ENCODE results near the gene MEX3B.

GRCh38 chr15:82031871-82032270 is 13.9 kb downstream of the MEX3B start:
- TF ChIP-seq CTCF (IDR thresholded peaks at IDR 0.05; ENCODE audit: insufficient read depth, low read depth, low read length) (no peak), EZH2 (IDR thresholded peaks at IDR 0.05; ENCODE audit: insufficient read depth, low read length) (no peak)

All from astrocyte (in vitro differentiated cells and primary cell).